Suprapubic skin (tissue), 4 donors: ENCODE results near the gene CCDC85C. TPM values are rescaled to one million over a fixed set of nuclear protein-coding genes. Genes with fewer than 3 reads are reported as not detected.

Source experiments
- DNase-seq, 2 donors: peaks; one replicate each; pipeline ENCODE4 v3.0.0-alpha.2; 2019; ENCODE audit warnings: low spot score in 2 of 2
- H3K27ac ChIP-seq: fragments of 200-600 bp; sonication (generic); one replicate; pipeline ENCODE4 v1.5.1; 2019
- H3K27me3 ChIP-seq: fragments of 200-600 bp; sonication (generic); one replicate; pipeline ENCODE4 v1.5.1; 2019
- H3K36me3 ChIP-seq: fragments of 200-600 bp; sonication (generic); one replicate; pipeline ENCODE4 v1.5.1; 2019
- H3K4me1 ChIP-seq: fragments of 200-600 bp; sonication (generic); one replicate; pipeline ENCODE4 v1.5.1; 2019
- H3K4me3 ChIP-seq: fragments of 200-600 bp; sonication (generic); one replicate; pipeline ENCODE4 v1.5.1; 2019; ENCODE audit warnings: mild to moderate bottlenecking
- H3K9me3 ChIP-seq: fragments of 200-600 bp; sonication (generic); one replicate; pipeline ENCODE4 v1.5.1; 2019
- EP300 ChIP-seq: sonication (generic); formaldehyde crosslinking; IDR thresholded peaks from one replicate; pipeline ENCODE4 v1.6.1; 2017; ENCODE audit warnings: antibody characterized with exemption
- POLR2A ChIP-seq, 2 donors: fragments of 450-650 bp; IDR thresholded peaks; one replicate each; pipeline ENCODE4 v1.6.1; 2017; ENCODE audit warnings: antibody characterized with exemption in 2 of 2, mild to moderate bottlenecking in 2 of 2, moderate library complexity in 2 of 2
- POLR2AphosphoS5 ChIP-seq, 3 donors: sonication (generic); formaldehyde crosslinking; IDR thresholded peaks; one replicate each; pipeline ENCODE4 v1.6.1; 2017; ENCODE audit warnings: antibody characterized with exemption in 3 of 3
- WGBS: methylation state at CpG from one replicate; pipeline ENCODE4 v1.1.5; 2018; 5-methylcytosine and 5-hydroxymethylcytosine counted together
- total RNA-seq, 4 donors: library from RNA; depleted of rRNA; stranded (reverse); fragments of >200 nt; gene quantifications; one replicate each; pipeline ENCODE4 v1.1.0, GENCODE V29; 2016
- TF ChIP-seq, protein P1 (sequence below), 2 donors: fragments of 200-600 bp in 1 of 2; fragments of 450-650 bp in 1 of 2; sonication (generic) in 1 of 2; IDR thresholded peaks; one replicate each; pipeline ENCODE4 v1.5.1; 2016 to 2019; ENCODE audit warnings: antibody characterized with exemption in 2 of 2, mild to moderate bottlenecking in 1 of 2, moderate library complexity in 1 of 2

Gene CCDC85C
- total RNA-seq, 4 donors from 2014 or later = 18.8 to 53.2 (median 48.0) TPM

DNA sequence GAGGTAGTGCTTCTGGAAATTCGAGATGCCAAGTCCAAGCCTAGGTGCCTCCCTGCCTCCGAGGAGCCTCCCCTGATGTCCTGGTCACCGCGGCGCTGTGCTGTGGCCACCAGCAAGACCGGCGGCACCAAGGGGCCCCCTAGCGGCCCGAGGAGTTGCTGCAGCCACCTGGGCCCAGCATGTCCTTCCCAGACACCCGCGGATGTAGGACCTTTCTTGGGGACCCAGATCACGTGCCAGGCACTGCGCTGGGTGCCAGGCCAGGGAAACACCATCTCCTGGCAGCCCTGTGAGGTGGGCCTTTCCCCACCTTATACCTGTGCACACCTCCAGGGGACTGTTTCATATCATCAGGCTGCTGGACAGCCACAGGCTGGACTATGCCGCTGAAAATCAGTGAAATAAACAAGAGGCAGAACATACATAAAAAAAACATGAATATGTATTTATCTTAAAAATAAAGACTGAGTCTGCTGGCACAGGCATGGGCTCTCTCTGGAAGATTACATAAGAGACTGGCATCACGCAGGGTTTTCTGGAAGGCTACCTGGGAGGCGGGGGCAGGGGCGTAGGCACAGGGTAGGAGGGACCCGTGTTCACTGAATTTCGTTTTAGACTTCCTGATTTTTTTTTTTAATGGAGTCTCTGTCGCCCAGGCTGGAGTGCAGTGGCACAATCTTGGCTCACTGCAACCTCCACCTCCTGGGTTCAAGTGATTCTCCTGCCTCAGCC, 25.0 kb upstream of the CCDC85C start:
- 34% methylated on average over 12 of the region's 20 CpGs for WGBS
- peaks cover 25% of the 10 kb centered on the region for H3K4me1 ChIP-seq
- no peak for DNase-seq

DNA sequence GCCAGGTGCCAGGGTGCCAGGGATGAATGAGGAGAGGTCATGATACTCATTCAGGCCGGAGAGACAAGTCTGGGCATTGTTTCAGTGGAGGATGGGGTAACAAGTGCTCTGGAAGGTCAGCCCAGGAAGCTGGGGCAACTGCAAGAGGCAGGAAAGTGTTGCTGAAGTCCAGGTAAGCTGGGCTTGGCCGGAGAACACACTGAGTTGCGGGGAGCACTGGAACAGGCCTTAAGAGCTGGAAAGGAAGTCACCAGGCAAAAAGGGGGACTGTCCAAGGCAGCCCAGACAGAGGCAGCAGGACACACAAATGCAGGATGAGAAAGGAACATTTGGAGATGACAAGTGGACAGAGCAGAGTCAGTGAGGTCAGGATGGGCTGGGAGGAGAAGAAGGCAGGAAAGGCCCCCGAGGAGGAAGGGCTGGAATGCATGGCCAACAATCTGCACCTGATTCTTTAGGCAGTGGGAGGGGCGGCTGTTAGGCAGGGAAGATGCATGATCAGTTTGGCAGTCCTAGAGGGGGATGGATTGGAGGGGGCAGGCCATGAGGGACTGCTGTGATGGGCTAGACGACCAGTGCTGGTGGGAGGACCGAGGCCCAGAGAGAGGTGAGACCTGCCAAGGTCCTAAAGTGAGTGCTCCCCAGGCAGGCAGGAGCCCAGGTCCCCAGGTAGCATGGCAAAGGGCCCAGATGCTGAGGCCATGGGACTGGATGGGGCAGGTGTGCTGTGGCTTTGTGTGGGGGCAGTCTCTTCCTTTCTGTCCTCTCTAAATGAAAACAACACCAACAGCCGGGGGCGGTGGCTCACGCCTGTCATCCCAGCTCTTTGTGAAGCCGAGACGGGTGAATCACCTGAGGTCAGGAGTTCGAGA, 23.7 kb upstream of the CCDC85C start:
- no peaks in the 10 kb centered on the region for H3K27me3 ChIP-seq
- H3K27ac ChIP-seq = no peak overlapping the region
- TF ChIP-seq, protein P1, sequence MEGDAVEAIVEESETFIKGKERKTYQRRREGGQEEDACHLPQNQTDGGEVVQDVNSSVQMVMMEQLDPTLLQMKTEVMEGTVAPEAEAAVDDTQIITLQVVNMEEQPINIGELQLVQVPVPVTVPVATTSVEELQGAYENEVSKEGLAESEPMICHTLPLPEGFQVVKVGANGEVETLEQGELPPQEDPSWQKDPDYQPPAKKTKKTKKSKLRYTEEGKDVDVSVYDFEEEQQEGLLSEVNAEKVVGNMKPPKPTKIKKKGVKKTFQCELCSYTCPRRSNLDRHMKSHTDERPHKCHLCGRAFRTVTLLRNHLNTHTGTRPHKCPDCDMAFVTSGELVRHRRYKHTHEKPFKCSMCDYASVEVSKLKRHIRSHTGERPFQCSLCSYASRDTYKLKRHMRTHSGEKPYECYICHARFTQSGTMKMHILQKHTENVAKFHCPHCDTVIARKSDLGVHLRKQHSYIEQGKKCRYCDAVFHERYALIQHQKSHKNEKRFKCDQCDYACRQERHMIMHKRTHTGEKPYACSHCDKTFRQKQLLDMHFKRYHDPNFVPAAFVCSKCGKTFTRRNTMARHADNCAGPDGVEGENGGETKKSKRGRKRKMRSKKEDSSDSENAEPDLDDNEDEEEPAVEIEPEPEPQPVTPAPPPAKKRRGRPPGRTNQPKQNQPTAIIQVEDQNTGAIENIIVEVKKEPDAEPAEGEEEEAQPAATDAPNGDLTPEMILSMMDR (IDR thresholded peaks at IDR 0.05) = no peak
- TF ChIP-seq POLR2AphosphoS5 (IDR thresholded peaks at IDR 0.05) (no peak), EP300 (no peak), POLR2A (IDR thresholded peaks at IDR 0.05) (no peak)
- H3K4me1 ChIP-seq = peaks cover 25% of the 10 kb centered on the region
- H3K4me3 ChIP-seq = no peak overlapping the region
- no peaks in the 10 kb centered on the region for H3K36me3 ChIP-seq
- no peak for DNase-seq
- no peaks in the 10 kb centered on the region for H3K9me3 ChIP-seq
- 82% methylated on average over 13 of the region's 13 CpGs for WGBS

More for the DNA sequence above, 25.0 kb upstream of the CCDC85C start:
- Histone ChIP-seq H3K27me3 (no peaks in the 10 kb centered on the region), H3K4me3 (no peak overlapping the region), H3K9me3 (no peaks in the 10 kb centered on the region), H3K36me3 (no peaks in the 10 kb centered on the region), H3K27ac (no peak overlapping the region)
- TF ChIP-seq, protein P1 (IDR thresholded peaks at IDR 0.05) = peak; percentile 93
- no peak for TF ChIP-seq POLR2A (IDR thresholded peaks at IDR 0.05)

DNA sequence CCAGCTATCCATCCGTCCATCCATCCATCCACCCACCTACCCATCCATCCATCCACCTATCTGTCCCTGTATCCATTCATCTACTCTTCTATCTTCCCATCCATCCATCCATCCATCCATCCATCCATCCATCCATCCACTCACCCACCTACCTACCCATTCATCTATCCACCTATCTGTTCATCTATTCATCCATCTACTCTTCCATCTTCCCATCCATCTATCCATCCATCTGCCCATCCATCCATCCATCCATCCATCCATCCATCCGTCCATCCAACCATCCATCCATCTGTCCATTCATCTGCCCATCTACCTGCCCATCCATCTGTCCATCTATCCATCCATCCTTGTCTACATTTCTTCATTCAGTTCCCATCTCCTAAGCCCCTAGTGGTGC, 23.1 kb upstream of the CCDC85C start:
- Histone ChIP-seq H3K4me3 (no peak overlapping the region), H3K27ac (no peak overlapping the region), H3K36me3 (no peaks in the 10 kb centered on the region), H3K4me1 (peaks cover 25% of the 10 kb centered on the region), H3K27me3 (no peaks in the 10 kb centered on the region), H3K9me3 (no peaks in the 10 kb centered on the region)
- no peak for DNase-seq
- 89% methylated on average over 2 of the region's 2 CpGs for WGBS
- TF ChIP-seq POLR2A (IDR thresholded peaks at IDR 0.05) = no peak
- TF ChIP-seq, protein P1 (IDR thresholded peaks at IDR 0.05) = no peak

DNA sequence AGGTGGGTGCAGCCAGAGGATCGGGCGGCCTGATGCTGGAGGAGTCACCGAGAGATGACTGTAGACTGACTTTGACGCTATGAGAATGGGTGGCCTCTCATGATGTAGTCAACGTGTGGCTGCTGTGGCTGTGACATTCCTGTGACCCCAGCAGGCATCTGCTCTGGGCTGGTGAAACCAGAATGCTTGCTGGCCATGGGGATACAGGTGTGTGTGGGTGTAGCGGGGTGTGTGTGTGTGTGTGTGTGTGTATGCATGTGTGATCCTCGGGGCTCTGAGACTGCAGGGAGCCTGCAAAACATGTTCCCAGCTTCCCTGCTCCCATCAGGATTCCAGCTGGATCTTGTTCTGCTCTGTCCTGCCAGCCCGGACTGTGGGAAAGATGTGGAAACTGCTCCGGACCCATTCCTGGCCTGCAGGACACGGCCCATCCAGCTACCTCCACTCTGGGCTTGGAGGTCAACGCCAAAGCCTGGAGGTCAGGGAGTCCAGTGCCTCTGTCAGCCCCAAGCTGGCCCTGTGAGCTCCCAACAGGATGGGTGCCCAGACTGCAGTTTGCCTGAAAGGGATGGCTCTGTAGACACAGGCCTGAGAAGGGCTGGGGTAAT, 22.1 kb upstream of the CCDC85C start:
- no peak for DNase-seq
- no peak overlapping the region for H3K27ac ChIP-seq
- WGBS = 70% methylated on average over 6 of the region's 11 CpGs
- peaks cover 25% of the 10 kb centered on the region for H3K4me1 ChIP-seq
- H3K9me3 ChIP-seq = no peaks in the 10 kb centered on the region
- H3K36me3 ChIP-seq = no peaks in the 10 kb centered on the region
- TF ChIP-seq EP300 (no peak), POLR2A (IDR thresholded peaks at IDR 0.05) (no peak), POLR2AphosphoS5 (IDR thresholded peaks at IDR 0.05) (no peak)
- TF ChIP-seq, protein P1 (IDR thresholded peaks at IDR 0.05) = no peak
- no peaks in the 10 kb centered on the region for H3K27me3 ChIP-seq
- H3K4me3 ChIP-seq = no peak overlapping the region

DNA sequence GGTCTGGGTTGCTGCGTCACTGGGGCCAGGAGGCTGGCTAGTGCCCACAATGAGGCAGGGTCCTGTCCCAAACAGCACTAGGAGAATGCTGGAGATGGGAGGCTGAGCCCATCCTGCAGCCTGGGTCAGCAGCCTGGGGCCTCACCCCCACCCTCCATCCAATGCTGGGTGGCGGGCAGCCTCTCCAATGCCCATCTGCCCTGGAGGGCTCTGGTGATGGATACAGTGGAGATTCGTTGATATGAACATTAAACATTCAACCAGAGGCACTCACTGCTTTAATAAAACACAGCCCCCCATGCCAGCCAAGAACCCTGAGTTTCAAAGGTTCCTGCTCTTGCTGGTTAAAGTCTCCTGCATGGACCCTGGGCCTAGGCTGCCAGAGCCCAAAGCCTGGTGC, 21.5 kb upstream of the CCDC85C start:
- TF ChIP-seq EP300 (no peak), POLR2A (IDR thresholded peaks at IDR 0.05) (no peak), POLR2AphosphoS5 (IDR thresholded peaks at IDR 0.05) (no peak)
- TF ChIP-seq, protein P1 (IDR thresholded peaks at IDR 0.05) = no peak
- Histone ChIP-seq H3K9me3 (no peaks in the 10 kb centered on the region), H3K36me3 (no peaks in the 10 kb centered on the region), H3K27me3 (no peaks in the 10 kb centered on the region), H3K4me3 (no peak overlapping the region), H3K27ac (peak overlapping the region; percentile 48), H3K4me1 (peaks cover 25% of the 10 kb centered on the region)
- DNase-seq = no peak
- WGBS = 43% methylated on average over 1 of the region's 3 CpGs
